Measurements from ENCODE around the gene KBTBD3.

The KBTBD3 gene

GRCh38 chr11:106077609-106078455 is 685 bp upstream of the KBTBD3 start, which contains the start of gene AASDHPPT:
AASDHPPT (plus strand) TSS chr11:106077662; CDS start chr11:106077711, 49 bp downstream.
- peaks cover 36% of the 10 kb centered on the region for H3K36me3 ChIP-seq (ENCODE audit: low read depth)
- H3K9me3 ChIP-seq (ENCODE audit: severe bottlenecking): no peaks in the 10 kb centered on the region
- H3K4me1 ChIP-seq (ENCODE audit: insufficient read depth, poor library complexity, severe bottlenecking): peaks cover 8% of the 10 kb centered on the region
- TF ChIP-seq, protein P1, sequence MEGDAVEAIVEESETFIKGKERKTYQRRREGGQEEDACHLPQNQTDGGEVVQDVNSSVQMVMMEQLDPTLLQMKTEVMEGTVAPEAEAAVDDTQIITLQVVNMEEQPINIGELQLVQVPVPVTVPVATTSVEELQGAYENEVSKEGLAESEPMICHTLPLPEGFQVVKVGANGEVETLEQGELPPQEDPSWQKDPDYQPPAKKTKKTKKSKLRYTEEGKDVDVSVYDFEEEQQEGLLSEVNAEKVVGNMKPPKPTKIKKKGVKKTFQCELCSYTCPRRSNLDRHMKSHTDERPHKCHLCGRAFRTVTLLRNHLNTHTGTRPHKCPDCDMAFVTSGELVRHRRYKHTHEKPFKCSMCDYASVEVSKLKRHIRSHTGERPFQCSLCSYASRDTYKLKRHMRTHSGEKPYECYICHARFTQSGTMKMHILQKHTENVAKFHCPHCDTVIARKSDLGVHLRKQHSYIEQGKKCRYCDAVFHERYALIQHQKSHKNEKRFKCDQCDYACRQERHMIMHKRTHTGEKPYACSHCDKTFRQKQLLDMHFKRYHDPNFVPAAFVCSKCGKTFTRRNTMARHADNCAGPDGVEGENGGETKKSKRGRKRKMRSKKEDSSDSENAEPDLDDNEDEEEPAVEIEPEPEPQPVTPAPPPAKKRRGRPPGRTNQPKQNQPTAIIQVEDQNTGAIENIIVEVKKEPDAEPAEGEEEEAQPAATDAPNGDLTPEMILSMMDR (IDR thresholded peaks at IDR 0.05; ENCODE audit: poor library complexity, severe bottlenecking): no peak
- H3K4me3 ChIP-seq (ENCODE audit: severe bottlenecking): peak within 1 kb of the TSS; percentile 81
- no peaks in the 10 kb centered on the region for H3K27me3 ChIP-seq (ENCODE audit: insufficient read depth, poor library complexity, severe bottlenecking)
- DNase-seq (ENCODE audit: low spot score): no peak
- H3K27ac ChIP-seq (ENCODE audit: poor library complexity, severe bottlenecking): peak within 1 kb of the TSS; percentile 55
- ATAC-seq (ENCODE audit: low read depth): peak; percentile 22

- ATAC-seq (ENCODE audit: low read depth) (no peak), DNase-seq (ENCODE audit: low spot score) (no peak)
- H3K27ac ChIP-seq (ENCODE audit: poor library complexity, severe bottlenecking): peak overlapping the region; percentile 25
- peaks cover 8% of the 10 kb centered on the region for H3K4me1 ChIP-seq (ENCODE audit: insufficient read depth, poor library complexity, severe bottlenecking)
- no peaks in the 10 kb centered on the region for H3K9me3 ChIP-seq (ENCODE audit: severe bottlenecking)
- TF ChIP-seq, protein P1 (IDR thresholded peaks at IDR 0.05; ENCODE audit: poor library complexity, severe bottlenecking): no peak
- peak overlapping the region; percentile 81 for H3K4me3 ChIP-seq (ENCODE audit: severe bottlenecking)
- H3K27me3 ChIP-seq (ENCODE audit: insufficient read depth, poor library complexity, severe bottlenecking): no peaks in the 10 kb centered on the region
- H3K36me3 ChIP-seq (ENCODE audit: low read depth): peaks cover 22% of the 10 kb centered on the region
Measured at GRCh38 chr11:106076171-106076918, 802 bp downstream of the KBTBD3 start.

DNA sequence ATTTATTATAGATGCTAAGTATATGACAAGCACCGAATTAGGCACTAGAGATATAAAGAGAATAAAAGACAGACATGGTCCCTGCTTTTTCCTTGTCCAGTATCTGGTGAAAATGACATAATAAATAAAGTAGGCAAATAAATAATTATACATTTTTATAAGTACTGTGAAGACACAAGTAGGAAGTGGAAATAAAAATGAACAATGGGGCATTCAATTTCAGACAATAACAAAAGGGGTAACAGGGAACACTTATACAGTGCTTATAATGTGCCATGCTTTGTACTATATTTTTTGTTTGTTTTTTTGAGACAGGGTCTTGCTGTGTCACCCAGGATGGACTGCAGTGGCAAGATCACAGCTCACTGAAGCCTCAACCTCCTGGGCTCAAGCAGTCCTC is 4.3 kb downstream of the KBTBD3 start:
- no peak for ATAC-seq (ENCODE audit: low read depth)
- no peaks in the 10 kb centered on the region for H3K9me3 ChIP-seq (ENCODE audit: severe bottlenecking)
- H3K4me1 ChIP-seq (ENCODE audit: insufficient read depth, poor library complexity, severe bottlenecking): no peaks in the 10 kb centered on the region

GRCh38 chr11:106070606-106071005 is 6.5 kb downstream of the KBTBD3 start:
- H3K4me3 ChIP-seq (ENCODE audit: severe bottlenecking): no peak overlapping the region
- no peak overlapping the region for H3K27ac ChIP-seq (ENCODE audit: poor library complexity, severe bottlenecking)
- TF ChIP-seq, protein P1 (IDR thresholded peaks at IDR 0.05; ENCODE audit: poor library complexity, severe bottlenecking): no peak
- ATAC-seq (ENCODE audit: low read depth): no peak
- DNase-seq (ENCODE audit: low spot score): no peak
- no peaks in the 10 kb centered on the region for H3K4me1 ChIP-seq (ENCODE audit: insufficient read depth, poor library complexity, severe bottlenecking)
- H3K36me3 ChIP-seq (ENCODE audit: low read depth): no peaks in the 10 kb centered on the region
- H3K9me3 ChIP-seq (ENCODE audit: severe bottlenecking): no peaks in the 10 kb centered on the region
- H3K27me3 ChIP-seq (ENCODE audit: insufficient read depth, poor library complexity, severe bottlenecking): no peaks in the 10 kb centered on the region

More for the DNA sequence above, 4.3 kb downstream of the KBTBD3 start:
- Histone ChIP-seq H3K4me3 (ENCODE audit: severe bottlenecking) (no peak overlapping the region), H3K27me3 (ENCODE audit: insufficient read depth, poor library complexity, severe bottlenecking) (no peaks in the 10 kb centered on the region), H3K27ac (ENCODE audit: poor library complexity, severe bottlenecking) (no peak overlapping the region), H3K36me3 (ENCODE audit: low read depth) (no peaks in the 10 kb centered on the region)
- TF ChIP-seq, protein P1 (IDR thresholded peaks at IDR 0.05; ENCODE audit: poor library complexity, severe bottlenecking): no peak
- DNase-seq (ENCODE audit: low spot score): no peak

All from RWPE2 (cell line).